ENCODE data around the gene NUCB2. TPM values are rescaled to one million over a fixed set of nuclear protein-coding genes. Genes with fewer than 3 reads are reported as not detected.

The NUCB2 gene
- polyA plus RNA-seq, 1 donor (not counting 4 experiments of a cell fraction or from before 2014, with no cell fraction given) = 44.2 TPM

DNA sequence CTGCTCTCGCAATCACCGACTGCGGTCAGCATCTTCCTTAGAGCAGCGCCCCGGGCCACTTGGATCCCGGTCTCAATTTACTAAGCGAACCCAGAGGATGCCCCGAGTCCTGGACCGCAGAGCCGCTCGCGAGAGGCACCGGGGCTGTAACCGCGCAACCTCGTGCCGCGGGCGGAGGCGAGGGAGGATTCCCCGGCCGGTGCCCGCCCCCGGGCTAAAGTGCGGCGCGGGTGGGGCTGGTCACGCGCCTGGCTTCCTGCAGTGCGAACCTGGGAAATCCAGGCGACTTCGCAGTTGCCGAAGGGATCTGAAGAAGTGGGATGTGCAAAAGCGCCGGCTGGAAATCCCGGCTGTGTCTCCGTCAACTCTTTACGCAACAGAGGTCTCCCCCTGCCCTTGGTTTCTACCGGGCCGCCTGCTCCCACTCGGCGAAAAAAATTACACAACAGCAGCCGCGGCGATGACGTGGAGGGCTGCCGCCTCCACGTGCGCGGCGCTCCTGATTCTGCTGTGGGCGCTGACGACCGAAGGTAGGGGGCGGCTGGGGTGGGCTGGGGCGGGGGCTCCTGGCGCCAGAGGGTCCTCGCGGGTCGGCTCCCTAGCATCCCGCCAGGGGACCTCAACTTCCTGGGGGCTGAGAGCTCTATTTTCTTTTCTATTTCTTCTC, 75.1 kb downstream of the NUCB2 start, which contains the start of gene NCR3LG1:
NCR3LG1 (plus strand) TSS at position 291 of the 667 bp plus-strand sequence; CDS start at position 461, 170 bp downstream.
- Histone ChIP-seq H3K9ac (ENCODE audit: control insufficient read depth, extremely low read depth, insufficient read depth, low read length) (peak within 1 kb of the TSS; percentile 78), H3K9me1 (ENCODE audit: control insufficient read depth, extremely low read depth, insufficient read depth, low read length) (no peaks in the 10 kb centered on the region), H3K27me3 (ENCODE audit: control insufficient read depth, extremely low read depth, insufficient read depth, low read length) (no peaks in the 10 kb centered on the region), H3K4me2 (ENCODE audit: control insufficient read depth, extremely low read depth, insufficient read depth, low read depth, low read length) (peak within 1 kb of the TSS; percentile 98), H3K27ac (ENCODE audit: control insufficient read depth, insufficient read depth, low read length) (peak within 1 kb of the TSS; percentile 67), H3K36me3 (ENCODE audit: control insufficient read depth in 2 of 2, extremely low read depth in 1 of 2, insufficient read depth in 2 of 2, low read length in 2 of 2) (no peaks in the 10 kb centered on the region), H2AFZ (ENCODE audit: control insufficient read depth, low read length) (peak within 1 kb of the TSS; percentile 86), H3K4me1 (ENCODE audit: control insufficient read depth, extremely low read depth, insufficient read depth, low read length) (peaks cover 10% of the 10 kb centered on the region), H3K4me3 (ENCODE audit: control insufficient read depth in 2 of 3, extremely low read depth in 1 of 3, insufficient read depth in 2 of 3, low read depth in 1 of 3, low read length in 3 of 3) (peak within 1 kb of the TSS; percentile 51 to 89 (median 78)), H3K79me2 (ENCODE audit: control insufficient read depth, insufficient read depth, low read length) (no peaks in the 10 kb centered on the region), H3K9me3 (ENCODE audit: control insufficient read depth, low read depth, low read length) (no peaks in the 10 kb centered on the region), H4K20me1 (ENCODE audit: control insufficient read depth, extremely low read depth, insufficient read depth, low read length) (no peaks in the 10 kb centered on the region)
- DNase-seq (ENCODE audit: low read depth, low spot score) = no peak
- dilution Hi-C loops (cut with MboI; ENCODE audit: extremely low pct_ligation_motif_present, low sequenced_read_pairs) = no loop called here
- TF ChIP-seq, protein P1, sequence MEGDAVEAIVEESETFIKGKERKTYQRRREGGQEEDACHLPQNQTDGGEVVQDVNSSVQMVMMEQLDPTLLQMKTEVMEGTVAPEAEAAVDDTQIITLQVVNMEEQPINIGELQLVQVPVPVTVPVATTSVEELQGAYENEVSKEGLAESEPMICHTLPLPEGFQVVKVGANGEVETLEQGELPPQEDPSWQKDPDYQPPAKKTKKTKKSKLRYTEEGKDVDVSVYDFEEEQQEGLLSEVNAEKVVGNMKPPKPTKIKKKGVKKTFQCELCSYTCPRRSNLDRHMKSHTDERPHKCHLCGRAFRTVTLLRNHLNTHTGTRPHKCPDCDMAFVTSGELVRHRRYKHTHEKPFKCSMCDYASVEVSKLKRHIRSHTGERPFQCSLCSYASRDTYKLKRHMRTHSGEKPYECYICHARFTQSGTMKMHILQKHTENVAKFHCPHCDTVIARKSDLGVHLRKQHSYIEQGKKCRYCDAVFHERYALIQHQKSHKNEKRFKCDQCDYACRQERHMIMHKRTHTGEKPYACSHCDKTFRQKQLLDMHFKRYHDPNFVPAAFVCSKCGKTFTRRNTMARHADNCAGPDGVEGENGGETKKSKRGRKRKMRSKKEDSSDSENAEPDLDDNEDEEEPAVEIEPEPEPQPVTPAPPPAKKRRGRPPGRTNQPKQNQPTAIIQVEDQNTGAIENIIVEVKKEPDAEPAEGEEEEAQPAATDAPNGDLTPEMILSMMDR (optimal IDR thresholded peaks at IDR 0.05 in 1 of 3, IDR thresholded peaks at IDR 0.05 in 1 of 3, conservative IDR thresholded peaks at IDR 0.05 in 1 of 3; ENCODE audit: extremely low read depth in 1 of 3, insufficient read depth in 2 of 3, low read length in 3 of 3) = no peak
- no peak for TF ChIP-seq EZH2 (IDR thresholded peaks at IDR 0.05; ENCODE audit: low read length)
- FAIRE-seq = no peak

DNA sequence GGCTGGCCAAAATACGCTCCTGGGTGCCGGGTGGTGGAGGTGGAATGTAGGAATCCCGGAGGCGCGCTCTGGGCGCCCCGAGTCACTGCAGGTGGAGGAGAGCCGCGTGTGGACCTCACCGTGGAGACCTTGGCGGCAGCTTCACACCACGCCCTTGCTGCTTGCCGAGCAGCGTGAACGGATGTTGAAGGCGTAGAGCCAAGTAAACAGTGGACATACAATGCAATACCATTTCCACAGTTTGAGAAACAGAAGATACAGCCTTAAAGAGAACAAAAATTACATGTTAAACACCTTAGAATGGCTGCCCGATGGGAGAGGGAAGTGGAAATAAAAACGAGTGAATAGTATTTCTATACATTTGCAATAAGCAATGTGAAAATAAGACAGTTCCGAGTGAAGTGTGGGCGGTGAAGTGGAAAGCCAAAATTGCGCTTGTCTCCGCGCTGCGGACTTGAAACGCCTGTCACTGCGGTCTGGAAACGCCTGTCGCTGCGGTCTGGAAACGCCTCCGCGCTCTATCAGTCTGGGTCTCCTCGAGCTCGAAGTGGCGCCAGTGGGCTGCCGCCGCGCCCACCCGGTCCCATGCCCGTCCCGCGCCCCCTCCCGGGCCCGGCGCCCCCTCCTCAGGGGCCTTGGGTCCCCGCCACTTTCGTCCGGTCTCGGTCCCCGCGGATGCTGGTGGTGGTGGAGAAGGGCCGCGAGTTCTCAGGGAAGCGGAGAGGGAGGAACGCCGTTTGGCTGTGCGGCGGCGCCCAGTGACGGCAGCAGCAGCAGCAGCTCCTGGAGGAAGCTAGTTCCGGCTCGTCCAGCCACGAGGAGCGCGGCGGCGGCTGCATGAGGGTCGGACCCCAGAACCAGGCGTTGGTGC, 76.6 kb downstream of the NUCB2 start:
- H3K9ac ChIP-seq (ENCODE audit: control insufficient read depth, extremely low read depth, insufficient read depth, low read length) = peak overlapping the region; percentile 78
- no peaks in the 10 kb centered on the region for H4K20me1 ChIP-seq (ENCODE audit: control insufficient read depth, extremely low read depth, insufficient read depth, low read length)
- peaks cover 0 to under 1% of the 10 kb centered on the region in 2 experiments for H3K36me3 ChIP-seq (ENCODE audit: control insufficient read depth in 2 of 2, extremely low read depth in 1 of 2, insufficient read depth in 2 of 2, low read length in 2 of 2)
- peak overlapping the region; percentile 51 to 89 (median 78) for H3K4me3 ChIP-seq (ENCODE audit: control insufficient read depth in 2 of 3, extremely low read depth in 1 of 3, insufficient read depth in 2 of 3, low read depth in 1 of 3, low read length in 3 of 3)
- peaks cover 10% of the 10 kb centered on the region for H3K4me1 ChIP-seq (ENCODE audit: control insufficient read depth, extremely low read depth, insufficient read depth, low read length)
- H3K4me2 ChIP-seq (ENCODE audit: control insufficient read depth, extremely low read depth, insufficient read depth, low read depth, low read length) = peak overlapping the region; percentile 98
- DNase-seq (ENCODE audit: low read depth, low spot score) (no peak), FAIRE-seq (no peak)
- no peaks in the 10 kb centered on the region for H3K9me1 ChIP-seq (ENCODE audit: control insufficient read depth, extremely low read depth, insufficient read depth, low read length)
- H3K27ac ChIP-seq (ENCODE audit: control insufficient read depth, insufficient read depth, low read length) = peak overlapping the region; percentile 67
- H3K27me3 ChIP-seq (ENCODE audit: control insufficient read depth, extremely low read depth, insufficient read depth, low read length) = no peaks in the 10 kb centered on the region
- H2AFZ ChIP-seq (ENCODE audit: control insufficient read depth, low read length) = peak overlapping the region; percentile 86
- dilution Hi-C loops (cut with MboI; ENCODE audit: extremely low pct_ligation_motif_present, low sequenced_read_pairs) = no loop called here
- TF ChIP-seq, protein P1 (optimal IDR thresholded peaks at IDR 0.05 in 1 of 3, IDR thresholded peaks at IDR 0.05 in 1 of 3, conservative IDR thresholded peaks at IDR 0.05 in 1 of 3; ENCODE audit: extremely low read depth in 1 of 3, insufficient read depth in 2 of 3, low read length in 3 of 3) = no peak
- TF ChIP-seq EZH2 (IDR thresholded peaks at IDR 0.05; ENCODE audit: low read length) = no peak
- H3K9me3 ChIP-seq (ENCODE audit: control insufficient read depth, low read depth, low read length) = no peaks in the 10 kb centered on the region
- no peaks in the 10 kb centered on the region for H3K79me2 ChIP-seq (ENCODE audit: control insufficient read depth, insufficient read depth, low read length)
